AG20443 (cell line): ENCODE data around the gene SH3PXD2B.
"Not testable (repeated sequence)": the region's sequence is repeated elsewhere in the genome, so short reads cannot be mapped to it uniquely, and the experiment has no call there.

ENCODE experiments used
- DNase-seq: peaks from one replicate; pipeline ENCODE4 v3.0.0; 2012; ENCODE audit warnings: low spot score, mixed read lengths

Gene SH3PXD2B

DNA sequence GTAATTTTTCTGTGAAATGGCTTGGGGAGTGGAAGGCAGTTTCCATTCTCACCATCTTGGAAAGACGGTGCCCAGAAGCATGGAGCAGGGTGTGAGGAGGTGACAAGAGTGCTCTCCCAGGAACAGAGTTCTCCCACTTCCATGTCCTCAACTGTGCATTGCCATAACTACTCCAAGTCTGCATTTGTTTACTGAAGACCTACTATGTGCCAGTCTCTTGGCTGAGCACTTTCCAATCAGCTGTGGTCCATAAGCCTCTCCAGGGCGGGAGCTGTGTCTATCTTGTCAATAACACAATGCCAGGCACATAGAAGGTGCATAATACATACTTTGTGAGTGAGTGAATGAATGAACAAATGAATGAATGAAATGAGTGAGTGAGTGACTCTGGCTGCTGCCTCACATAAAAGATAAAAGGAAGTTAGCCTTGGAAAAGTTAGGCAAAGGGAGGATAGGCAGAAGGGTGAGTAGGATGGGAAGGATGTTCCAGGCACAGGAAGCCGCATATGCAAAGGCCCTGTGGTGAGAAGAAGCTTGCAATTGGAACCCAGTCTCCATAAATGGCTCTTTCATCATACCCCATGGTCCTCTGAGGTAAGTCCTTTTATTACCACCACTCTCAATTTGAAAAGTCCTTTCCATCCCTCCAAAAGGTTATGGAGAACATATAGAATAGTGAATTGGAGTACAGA, 31.3 kb upstream of the SH3PXD2B start:
- no peak for DNase-seq

DNA sequence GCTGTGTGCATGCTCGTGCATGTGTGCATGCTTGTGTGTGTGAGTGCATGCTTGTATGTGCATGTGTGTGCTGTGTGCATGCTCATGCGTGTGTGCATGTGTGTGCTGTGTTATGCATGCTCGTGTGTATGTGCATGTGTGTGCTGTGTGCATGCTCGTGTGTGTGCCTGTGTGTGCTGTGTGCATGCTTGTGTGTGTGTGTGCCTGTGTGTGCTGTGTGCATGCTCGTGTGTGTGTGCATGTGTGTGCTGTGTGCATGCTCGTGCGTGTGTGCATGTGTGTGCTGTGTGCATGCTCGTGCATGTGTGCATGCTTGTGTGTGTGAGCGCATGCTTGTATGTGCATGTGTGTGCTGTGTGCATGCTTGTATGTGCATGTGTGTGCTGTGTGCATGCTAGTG, 30.3 kb upstream of the SH3PXD2B start:
- DNase-seq, result no peak

DNA sequence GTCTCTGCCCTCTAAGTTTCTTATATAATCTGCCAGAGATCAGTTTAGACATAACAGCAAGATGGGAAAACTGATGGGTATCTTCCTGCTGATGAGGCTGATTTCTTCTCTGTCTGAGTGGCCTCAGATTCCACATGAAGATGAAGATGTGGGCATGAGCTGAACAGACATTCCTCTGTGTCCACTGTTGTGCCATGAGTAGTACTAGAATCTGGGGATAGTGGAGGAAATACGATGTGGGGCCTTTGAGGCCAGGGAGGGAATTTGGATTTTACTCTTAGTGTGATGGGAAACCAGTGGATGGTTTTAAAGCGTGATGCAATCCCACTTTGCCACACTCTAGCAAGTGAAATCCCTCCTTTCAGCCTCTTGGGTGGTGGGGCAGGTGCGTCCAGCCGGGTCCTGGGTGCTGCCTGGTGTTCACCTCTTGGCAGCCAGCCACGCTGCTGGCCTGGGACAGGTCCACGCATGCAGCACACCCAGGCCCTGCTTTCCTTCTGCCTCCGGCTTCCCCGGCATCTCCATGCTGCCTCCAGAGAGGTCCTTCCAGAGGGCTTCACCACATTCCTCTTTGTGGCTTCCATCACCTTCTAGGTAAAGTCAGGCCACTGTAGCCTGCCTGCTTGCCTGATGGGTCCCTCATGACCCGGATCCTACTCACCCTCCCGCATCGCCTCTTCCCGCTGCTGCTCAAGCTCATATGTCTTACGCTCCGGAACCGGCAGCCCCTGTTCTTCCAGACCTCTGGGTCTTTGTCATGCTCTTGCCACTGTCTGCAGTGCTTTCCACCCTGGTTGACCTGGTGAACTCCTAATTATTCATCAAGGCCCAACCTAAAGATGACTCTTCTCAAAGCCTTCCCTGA, 28.1 kb upstream of the SH3PXD2B start:
- no peak for DNase-seq

DNA sequence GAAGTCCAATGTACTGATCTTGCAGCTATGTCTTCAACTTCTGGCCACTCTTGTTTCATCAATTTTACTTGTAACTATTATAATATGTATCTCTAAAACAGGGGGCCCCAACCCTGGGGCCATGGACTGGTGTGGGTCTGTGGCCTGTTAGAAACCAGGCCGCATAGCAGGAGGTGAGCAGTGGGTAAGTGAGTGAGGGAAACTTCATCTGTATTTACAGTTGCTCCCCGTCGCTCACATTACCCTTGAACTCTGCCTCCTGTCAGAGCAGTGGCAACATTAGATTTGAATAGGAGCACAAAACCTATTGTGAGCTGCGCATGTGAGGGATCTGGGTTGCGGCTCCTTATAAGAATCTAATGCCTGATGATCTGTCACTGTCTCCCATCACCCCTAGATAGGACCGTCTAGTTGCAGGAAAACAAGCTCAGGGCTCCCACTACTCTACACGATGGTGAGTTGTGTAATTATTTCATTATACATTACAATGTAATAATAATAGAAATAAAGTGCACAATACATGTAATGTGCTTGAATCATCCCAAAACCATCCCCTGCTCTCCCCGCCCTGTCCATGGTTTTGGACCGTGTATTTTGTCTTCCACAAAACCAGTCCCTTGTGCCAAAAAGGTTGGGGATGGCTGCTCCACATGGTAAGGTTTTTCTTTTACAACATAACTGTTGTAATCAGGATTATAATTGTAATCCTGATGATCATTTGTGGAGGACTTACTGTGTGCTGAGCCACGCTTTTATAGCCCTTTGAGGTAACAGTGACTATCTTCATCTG, 26.9 kb upstream of the SH3PXD2B start:
- no peak for DNase-seq

DNA sequence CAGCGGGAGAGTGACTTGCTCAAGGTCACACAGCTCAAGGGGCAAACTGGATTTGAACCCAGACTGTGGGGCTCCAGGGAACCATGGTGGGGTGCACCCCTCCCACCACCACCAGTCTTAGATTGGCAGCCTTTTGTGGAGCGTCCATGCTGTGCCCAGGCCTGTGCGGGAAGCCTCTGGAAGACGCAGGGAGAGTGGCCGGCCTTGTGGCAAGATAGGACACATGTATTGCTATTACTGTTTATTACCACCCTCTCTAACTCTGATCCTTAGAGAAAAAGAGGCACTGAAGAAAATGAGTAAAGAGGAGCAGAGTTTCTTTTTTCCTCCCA, 25.4 kb upstream of the SH3PXD2B start:
- no peak for DNase-seq

DNA sequence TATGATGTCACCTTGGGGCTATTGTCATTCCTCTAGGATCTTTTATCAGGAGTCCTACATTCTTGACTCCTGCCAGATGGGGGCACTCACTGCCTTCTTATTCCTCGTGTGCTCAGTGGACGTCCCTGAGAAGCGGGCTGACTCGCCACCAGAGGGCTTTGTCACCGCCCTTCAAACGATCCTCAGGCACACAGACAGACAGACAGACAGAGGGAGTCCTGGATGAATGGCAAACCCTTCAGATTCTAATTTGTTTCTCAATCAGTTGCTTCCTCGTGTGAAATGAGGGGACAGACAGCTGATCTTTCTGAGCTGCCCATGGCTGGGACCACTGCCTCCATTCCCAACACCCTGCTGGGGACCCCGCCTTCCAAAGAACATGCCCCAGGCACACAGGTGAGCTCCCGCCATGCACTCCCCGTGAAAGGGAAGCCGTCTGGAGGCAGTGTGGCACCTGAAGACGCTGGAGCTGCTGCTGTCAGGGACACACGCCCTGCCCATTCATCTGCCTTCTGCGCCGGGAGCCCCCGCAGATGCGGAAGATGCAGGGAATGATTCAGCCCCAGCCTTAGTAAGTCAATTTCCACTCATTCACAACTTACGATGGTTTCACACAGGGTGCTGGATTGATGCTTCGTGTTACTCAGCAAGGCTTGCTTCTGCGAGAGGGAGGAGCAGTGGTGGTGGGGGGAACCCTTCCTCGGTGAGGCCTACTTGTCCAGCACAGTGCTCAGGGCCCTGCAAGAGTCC, 24.9 kb upstream of the SH3PXD2B start:
- peak; percentile 95 for DNase-seq

DNA sequence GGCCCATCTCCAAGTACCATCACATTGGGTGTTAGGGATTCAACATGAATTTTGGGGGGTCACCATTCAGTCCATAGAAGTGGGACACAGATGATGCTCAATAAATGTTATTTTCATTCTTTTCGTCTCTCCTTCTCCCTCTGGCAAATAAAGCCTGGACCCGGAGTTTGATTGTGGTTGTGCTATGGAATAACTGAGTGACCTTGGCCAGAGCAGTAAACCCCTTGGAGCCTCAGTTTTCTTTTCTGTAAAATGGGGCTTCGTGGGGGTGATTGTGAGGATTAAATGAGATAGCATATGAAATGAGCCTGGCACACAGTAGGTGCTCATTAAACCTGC, 24.3 kb upstream of the SH3PXD2B start:
- not testable (repeated sequence) for DNase-seq

DNA sequence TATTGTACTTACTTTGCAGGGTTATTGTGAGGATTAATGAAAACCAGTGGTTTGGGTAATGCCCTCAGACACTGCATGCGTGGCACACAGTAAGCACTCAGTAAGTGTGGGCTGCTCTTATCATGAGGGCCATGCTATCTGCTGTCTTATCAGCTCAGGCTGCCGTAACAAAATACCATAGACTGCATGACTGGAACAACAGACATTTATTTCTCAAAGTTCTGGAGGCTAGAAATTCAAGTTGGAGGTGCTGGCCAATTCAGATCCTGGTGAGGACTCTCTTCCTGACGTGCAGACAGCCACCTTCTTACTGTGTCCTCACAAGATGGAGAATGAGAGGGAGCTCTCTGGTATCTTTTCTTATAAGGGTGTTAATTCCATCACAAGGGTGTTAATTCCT, 23.9 kb upstream of the SH3PXD2B start:
- DNase-seq, result no peak

DNA sequence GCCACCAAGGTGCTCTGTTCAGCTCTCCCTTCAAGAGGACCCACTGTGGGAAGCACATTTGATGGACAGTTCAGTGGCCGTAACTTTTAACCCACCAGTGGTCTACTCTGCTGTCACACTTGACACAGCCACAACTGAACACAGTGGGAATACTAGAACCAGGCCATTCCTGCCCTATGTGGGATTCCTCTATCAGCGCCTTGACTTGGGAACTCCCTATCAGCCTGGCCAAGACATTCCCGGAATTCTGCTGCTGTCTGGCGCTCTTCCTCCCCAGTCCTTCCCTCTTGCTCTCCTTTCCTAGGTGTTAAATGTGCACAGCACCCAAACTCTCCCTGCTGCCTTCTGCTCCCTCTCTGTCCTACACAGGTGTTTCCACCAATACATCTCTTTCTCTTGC, 23.1 kb upstream of the SH3PXD2B start:
- DNase-seq, result peak; percentile 35

DNA sequence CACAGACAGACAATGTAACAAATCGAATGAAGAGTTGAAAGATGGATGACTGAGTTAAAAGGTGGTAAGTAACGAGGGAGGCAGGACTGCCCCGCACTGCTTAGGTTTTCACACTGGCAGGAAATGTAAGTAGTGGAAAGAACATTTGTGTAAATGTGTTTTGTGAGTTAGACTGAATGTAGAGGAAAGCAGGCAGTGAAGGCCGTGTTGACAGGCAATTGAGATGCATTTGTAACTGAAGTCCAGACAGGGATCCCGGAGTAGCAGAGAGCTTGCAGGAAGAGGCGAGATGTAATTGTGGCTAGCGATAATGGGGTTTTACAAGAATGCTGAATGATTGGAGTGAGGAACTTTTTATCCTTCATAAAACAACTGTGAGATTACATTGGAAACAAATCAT, 20.0 kb upstream of the SH3PXD2B start:
- no peak for DNase-seq

DNA sequence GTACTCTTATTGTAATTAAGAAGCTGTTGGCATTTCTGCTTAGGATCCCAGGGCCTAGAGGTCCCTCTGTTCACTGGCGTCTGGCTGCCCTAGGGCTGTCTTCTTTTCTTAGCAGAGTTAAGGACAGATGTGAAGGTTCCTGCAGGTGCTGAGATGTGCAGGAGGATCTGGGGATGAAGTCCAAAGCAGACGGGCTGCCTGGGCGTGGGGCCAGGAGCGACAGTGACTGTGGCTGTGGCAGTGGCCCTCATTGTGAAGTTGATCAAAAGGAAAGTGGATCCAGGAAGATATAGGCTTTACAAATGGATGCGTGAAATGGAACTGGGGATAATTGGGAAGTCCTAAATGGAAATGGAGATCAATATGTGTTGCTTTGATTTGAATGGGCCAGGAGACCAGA, 19.1 kb upstream of the SH3PXD2B start:
- DNase-seq, result no peak

DNA sequence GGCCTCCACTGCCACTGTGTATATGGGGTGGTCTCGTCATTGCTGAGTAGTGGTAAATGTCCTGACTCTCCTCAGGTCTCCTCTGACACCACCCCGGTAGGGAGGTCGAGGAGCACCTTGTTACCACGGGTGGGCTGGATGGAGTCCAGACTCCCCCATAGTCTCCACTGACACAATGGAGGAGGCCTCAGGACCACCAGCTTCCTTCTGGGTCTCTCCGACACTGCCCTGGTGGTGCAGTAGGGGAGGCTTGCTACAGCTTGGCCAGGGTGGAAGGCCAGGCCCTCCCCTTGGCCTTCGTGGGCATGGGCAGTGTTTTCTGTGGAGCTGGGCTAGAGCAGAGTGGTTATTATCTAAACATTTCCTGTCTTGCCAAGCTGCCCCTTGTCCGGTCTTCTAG, 15.4 kb upstream of the SH3PXD2B start:
- DNase-seq, result no peak

DNA sequence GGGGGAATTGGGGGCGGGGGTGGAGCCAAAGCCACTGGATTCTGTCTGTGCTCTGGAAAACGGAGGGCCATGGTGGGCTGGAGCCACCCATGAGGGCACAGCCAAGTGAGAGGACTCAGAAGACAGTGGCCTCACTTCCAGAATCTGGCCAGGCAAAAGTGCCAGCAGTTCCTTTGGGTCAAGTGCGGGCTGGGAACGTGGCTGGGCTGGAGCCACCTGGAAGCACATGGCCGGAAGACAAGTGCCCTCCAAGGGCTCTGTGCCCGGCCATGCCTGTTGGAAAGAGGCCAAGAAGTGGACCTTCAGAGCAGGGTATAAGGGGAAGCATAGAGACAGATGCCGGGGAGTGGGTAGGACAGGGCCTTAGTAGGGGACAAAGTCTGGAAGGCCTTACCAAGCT, 11.7 kb upstream of the SH3PXD2B start:
- DNase-seq, result no peak

DNA sequence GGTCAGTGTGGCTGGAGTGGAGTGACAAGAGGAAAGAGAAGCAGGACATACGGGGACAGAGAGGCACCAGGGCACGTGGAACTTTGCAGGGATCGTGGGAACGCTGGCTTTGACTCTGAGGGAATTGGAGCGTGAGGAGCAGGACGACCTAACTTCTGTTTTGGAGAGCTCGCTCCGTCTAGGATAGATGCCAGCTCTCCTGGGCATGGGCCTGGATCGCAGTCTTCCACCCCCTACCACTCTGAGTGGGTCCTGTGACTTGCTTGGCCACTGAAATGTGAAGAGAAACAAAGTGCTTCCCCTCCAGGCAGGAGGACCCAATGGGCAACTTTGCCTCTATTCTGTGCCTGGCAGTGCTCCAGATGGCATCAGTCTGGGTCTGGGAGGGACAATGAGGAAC, 8.7 kb upstream of the SH3PXD2B start:
- DNase-seq, result no peak

DNA sequence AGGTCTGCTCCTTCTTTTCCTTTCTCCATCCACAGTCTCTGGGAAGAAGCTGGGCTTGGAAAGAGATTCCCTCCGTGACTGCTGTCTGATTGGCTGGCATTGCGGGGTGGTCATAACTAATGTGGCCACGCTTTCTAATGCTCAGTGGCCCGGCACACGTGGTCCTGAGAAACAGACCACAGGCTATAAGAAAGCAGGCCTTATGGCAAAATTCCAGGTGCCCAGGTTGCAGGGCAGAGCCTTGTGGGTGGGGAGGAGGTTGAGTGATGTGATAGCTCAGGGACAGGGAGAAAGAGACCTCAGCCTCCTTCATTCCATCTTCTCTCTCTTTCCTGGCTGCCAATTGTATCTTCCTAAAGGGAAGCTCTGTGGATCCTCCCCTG, 5.4 kb upstream of the SH3PXD2B start:
- no peak for DNase-seq

DNA sequence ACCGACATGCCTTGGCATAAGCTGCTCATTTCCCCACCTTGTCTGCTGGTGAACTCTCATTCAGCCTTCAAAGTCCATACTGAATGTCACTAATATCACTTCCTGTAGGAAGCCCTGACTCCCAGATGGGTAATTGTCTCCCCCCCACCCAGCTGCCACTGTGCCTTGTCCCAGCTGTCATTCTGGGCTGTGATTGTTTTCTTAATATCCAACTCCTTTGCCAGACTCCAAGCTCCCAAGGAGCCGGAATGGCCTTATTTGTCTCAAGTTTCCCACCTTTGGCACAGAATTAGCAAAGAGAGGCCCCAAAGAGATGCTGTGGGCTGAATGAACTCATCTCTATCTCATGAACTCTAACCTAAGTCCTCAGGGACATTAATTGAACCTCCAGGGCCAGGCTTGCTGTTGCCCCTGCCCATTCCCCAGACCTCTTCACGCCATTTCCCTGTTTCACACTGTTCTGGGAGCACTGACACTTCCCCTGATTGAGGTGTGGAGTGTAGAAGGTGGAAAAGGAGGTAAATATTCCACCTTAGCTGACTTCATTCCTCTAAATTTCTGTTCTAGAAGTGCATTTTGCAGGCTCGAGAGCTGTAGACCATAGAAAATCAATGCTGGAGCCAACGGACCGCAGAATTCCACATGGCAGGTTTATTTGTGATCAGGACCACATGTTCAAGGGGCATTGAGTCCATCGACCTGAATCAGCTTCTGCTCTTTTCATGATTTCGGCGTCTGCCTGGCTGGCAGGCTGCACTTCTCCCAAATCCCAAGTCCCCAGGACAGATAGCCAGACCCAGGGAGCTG, 4.9 kb upstream of the SH3PXD2B start:
- no peak for DNase-seq

DNA sequence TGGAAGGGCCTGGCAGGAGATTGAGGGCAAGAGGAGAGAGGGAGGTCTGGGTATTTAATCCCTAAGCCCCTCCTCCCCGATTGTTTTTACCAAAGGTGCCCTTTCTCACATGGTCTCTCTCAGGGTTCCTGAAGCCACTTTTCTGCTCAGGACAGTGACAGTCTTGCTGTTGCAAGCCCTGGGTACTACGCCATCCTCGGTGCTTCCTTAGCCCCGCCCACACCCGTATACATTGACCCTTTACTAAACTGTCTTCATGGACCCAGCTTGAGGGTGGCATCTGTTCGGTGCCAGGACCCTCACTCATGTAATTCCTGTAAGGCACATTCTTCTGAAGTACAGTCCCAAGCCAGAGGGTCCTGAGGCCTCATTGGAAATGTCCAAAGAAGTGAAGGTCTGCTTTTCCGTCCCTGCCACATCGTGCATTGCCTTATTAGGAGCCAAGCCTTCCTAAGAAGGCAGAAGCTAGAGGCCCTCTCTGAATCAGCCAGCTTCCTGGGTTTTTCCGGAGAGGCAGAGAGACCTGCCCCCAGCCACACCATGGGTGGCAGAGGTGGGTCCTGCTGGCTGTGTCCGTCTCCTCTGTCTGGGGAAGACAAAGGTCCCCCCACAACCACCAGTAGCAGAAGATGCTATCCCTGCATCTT, 1.9 kb upstream of the SH3PXD2B start:
- no peak for DNase-seq

DNA sequence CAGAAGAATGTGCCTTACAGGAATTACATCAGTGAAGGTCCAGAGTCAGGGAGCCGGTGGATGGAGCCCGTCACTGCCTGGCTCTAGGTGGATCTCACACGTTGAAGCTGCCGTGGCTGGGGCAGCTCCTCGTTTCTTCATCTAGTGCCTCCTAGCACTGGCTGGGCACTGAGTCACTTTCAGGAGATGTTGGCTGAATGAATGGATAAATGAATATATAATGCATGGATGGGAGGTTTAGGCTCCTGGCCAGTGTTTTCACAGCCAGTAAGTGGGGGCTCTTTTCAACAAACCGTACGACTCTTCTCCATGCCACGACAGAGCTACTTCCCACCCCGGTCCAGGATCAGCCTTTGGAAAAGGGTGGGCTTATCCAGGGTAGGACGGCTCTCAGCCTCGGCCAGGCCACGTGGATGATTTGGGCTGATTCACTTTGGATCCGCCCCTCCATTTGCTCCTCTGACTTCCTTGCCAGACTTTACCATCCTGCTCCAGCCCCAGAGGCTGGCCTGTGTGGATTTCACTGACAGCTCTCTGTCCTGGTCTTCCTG, 1.3 kb upstream of the SH3PXD2B start:
- peak; percentile 79 for DNase-seq

DNA sequence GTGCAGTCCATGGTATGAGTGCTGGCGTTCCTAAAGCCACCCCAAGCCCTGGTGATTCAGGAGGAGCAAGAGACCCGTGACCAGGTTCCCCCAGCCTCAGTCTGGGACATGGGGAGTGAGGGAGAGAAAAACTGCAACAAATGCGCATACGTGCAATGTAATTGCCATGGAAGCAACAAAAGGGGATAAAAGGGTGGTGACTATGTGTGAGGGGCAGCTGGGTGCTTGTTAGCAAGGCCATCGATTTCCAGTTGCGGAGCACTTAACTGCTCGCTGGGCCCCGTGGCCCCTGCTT, 709 bp upstream of the SH3PXD2B start:
- DNase-seq, result no peak

DNA sequence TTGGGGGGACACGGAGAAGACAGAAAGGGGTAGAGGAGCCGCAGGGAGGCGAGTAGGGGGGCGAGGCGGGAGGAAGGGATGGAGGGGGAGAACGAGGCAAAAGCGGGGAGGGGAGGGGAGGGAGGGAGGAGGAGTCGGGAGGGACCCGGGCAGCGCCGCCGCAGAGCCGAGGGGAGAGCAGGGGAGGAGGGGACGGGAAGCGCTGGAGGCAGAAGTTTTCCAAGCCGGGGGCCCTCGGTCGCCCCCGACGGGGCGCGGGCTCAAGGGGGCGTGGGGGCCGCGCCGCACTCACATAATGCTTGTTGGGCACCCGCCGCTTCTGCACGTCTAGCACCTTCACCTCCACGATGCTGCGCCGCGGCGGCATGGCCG, 353 bp downstream of the SH3PXD2B start:
- DNase-seq, result peak; percentile 58
